OCI-LY3 (cell line): ENCODE results near the gene APOBEC3B.
"Not testable (repeated sequence)": the region's sequence is repeated elsewhere in the genome, so short reads cannot be mapped to it uniquely, and the experiment has no call there.

Experiments used
- H2AFZ ChIP-seq: fragments of 200-600, 300-600 bp; shearing (Covaris generic); 2 replicates; pipeline ENCODE4 v1.6.0; 2014; ENCODE audit warnings: antibody characterized with exemption, low read depth, low read length
- H3K27ac ChIP-seq: fragments of 200-600, 300-600 bp; sonication (generic); 2 replicates; pipeline ENCODE4 v1.5.1; 2014; ENCODE audit warnings: mild to moderate bottlenecking, low read length, moderate library complexity, mixed read lengths
- H3K27me3 ChIP-seq: fragments of 200-600, 300-600 bp; sonication (generic); 2 replicates; pipeline ENCODE4 v1.6.1; 2014; ENCODE audit warnings: low read depth, low read length, mixed read lengths
- H3K36me3 ChIP-seq: fragments of 200-600, 300-600 bp; sonication (generic); replicated peaks from 2 replicates; pipeline ENCODE3; 2014; ENCODE audit warnings: low read depth, low read length, mixed read lengths
- H3K4me1 ChIP-seq: fragments of 300-600, 200-600 bp; sonication (generic); 2 replicates; pipeline ENCODE4 v1.6.1; 2014; ENCODE audit warnings: low read length, mixed read lengths
- H3K4me2 ChIP-seq: fragments of 200-600, 300-600 bp; sonication (generic); 2 replicates; pipeline ENCODE4 v1.6.1; 2014; ENCODE audit warnings: low read length, mixed read lengths
- H3K4me3 ChIP-seq: fragments of 300-600, 200-600 bp; sonication (generic); 2 replicates; pipeline ENCODE4 v1.5.1; 2014; ENCODE audit warnings: antibody characterized with exemption, mild to moderate bottlenecking, low read length, moderate library complexity
- H3K79me2 ChIP-seq: fragments of 300-600, 200-600 bp; shearing (Covaris generic); 2 replicates; pipeline ENCODE4 v1.6.1; 2014; ENCODE audit warnings: mild to moderate bottlenecking, low read length, mixed read lengths
- H3K9ac ChIP-seq: fragments of 300-600, 200-600 bp; shearing (Covaris generic); 2 replicates; pipeline ENCODE4 v1.6.0; 2014; ENCODE audit warnings: mild to moderate bottlenecking, low read length, moderate library complexity
- H3K9me3 ChIP-seq: fragments of 200-600, 300-600 bp; shearing (Covaris generic); 2 replicates; pipeline ENCODE4 v1.6.1; 2014; ENCODE audit warnings: low read length, mixed read lengths; ENCODE audit not compliant: insufficient read depth
- H4K20me1 ChIP-seq: fragments of 200-600, 300-600 bp; sonication (generic); 2 replicates; pipeline ENCODE4 v1.6.1; 2016; ENCODE audit warnings: low read length, mixed read lengths; ENCODE audit not compliant: insufficient read depth
- CTCF ChIP-seq: fragments of 200-600, 300-600 bp; sonication (generic); IDR thresholded peaks from 2 replicates; pipeline ENCODE4 v1.5.1; 2014; ENCODE audit warnings: antibody characterized with exemption, low read length, low read depth
- EZH2phosphoT487 ChIP-seq: fragments of 200-600 bp; shearing (Covaris generic); IDR thresholded peaks from 2 replicates; pipeline ENCODE4 v1.6.1; 2018; ENCODE audit warnings: antibody characterized with exemption, mixed run types, low read depth

Gene APOBEC3B

GRCh38 chr22:38972558-38972957 is 9.6 kb upstream of the APOBEC3B start:
- peaks cover 8% of the 10 kb centered on the region; the same call in 1 of the 2 replicates for H3K27me3 ChIP-seq
- H3K4me1 ChIP-seq, result peaks cover 23% of the 10 kb centered on the region
- H3K9me3 ChIP-seq, result no peaks in the 10 kb centered on the region; the same call in 1 of the 2 replicates
- TF ChIP-seq EZH2phosphoT487, result no peak
- no peak for TF ChIP-seq CTCF
- H2AFZ ChIP-seq, result no peak overlapping the region
- no peak overlapping the region for H3K27ac ChIP-seq
- H3K9ac ChIP-seq, result no peak overlapping the region
- H3K36me3 ChIP-seq, result no peaks in the 10 kb centered on the region
- H4K20me1 ChIP-seq, result no peaks in the 10 kb centered on the region
- no peaks in the 10 kb centered on the region for H3K79me2 ChIP-seq
- H3K4me3 ChIP-seq, result no peak overlapping the region
- no peak overlapping the region for H3K4me2 ChIP-seq

- H3K4me2 ChIP-seq, result peak overlapping the region; percentile 47
Observed at GRCh38 chr22:38973289-38974169, 8.6 kb upstream of the APOBEC3B start.

GRCh38 chr22:38974170-38974825 is 7.8 kb upstream of the APOBEC3B start:
- H3K27me3 ChIP-seq, result peaks cover 5% of the 10 kb centered on the region; the same call in 1 of the 2 replicates
- no peaks in the 10 kb centered on the region for H3K36me3 ChIP-seq
- TF ChIP-seq CTCF, result no peak
- no peak for TF ChIP-seq EZH2phosphoT487
- no peaks in the 10 kb centered on the region for H4K20me1 ChIP-seq
- no peak overlapping the region for H3K4me3 ChIP-seq
- no peaks in the 10 kb centered on the region for H3K79me2 ChIP-seq
- H3K9me3 ChIP-seq, result no peaks in the 10 kb centered on the region; the same call in 1 of the 2 replicates
- H2AFZ ChIP-seq, result no peak overlapping the region
- H3K27ac ChIP-seq, result no peak overlapping the region
- H3K4me2 ChIP-seq, result no peak overlapping the region
- peaks cover 6% of the 10 kb centered on the region for H3K4me1 ChIP-seq
- H3K9ac ChIP-seq, result no peak overlapping the region

More at GRCh38 chr22:38973289-38974169, 8.6 kb upstream of the APOBEC3B start:
- Histone ChIP-seq H3K36me3 (no peaks in the 10 kb centered on the region), H3K9ac (no peak overlapping the region), H3K4me3 (no peak overlapping the region), H3K27ac (no peak overlapping the region), H3K9me3 (no peaks in the 10 kb centered on the region; the same call in 1 of the 2 replicates), H3K27me3 (peaks cover 5% of the 10 kb centered on the region; the same call in 1 of the 2 replicates), H3K79me2 (no peaks in the 10 kb centered on the region), H4K20me1 (no peaks in the 10 kb centered on the region), H3K4me1 (peaks cover 13% of the 10 kb centered on the region), H2AFZ (peak overlapping the region; percentile 61; the same call in 1 of the 2 replicates)
- TF ChIP-seq EZH2phosphoT487 (no peak), CTCF (peak; percentile 94)

GRCh38 chr22:38974826-38975175 is 7.3 kb upstream of the APOBEC3B start:
- Histone ChIP-seq H3K27ac (no peak overlapping the region), H3K4me1 (peaks cover 2% of the 10 kb centered on the region; the same call in 1 of the 2 replicates), H3K79me2 (no peaks in the 10 kb centered on the region), H3K36me3 (no peaks in the 10 kb centered on the region), H3K4me3 (no peak overlapping the region), H3K9ac (no peak overlapping the region), H3K9me3 (no peaks in the 10 kb centered on the region; the same call in 1 of the 2 replicates), H2AFZ (no peak overlapping the region), H3K27me3 (peaks cover 5% of the 10 kb centered on the region; the same call in 1 of the 2 replicates), H4K20me1 (no peaks in the 10 kb centered on the region), H3K4me2 (no peak overlapping the region)
- TF ChIP-seq CTCF (no peak), EZH2phosphoT487 (no peak)

- H3K79me2 ChIP-seq, H4K20me1 ChIP-seq, H3K4me2 ChIP-seq, H2AFZ ChIP-seq, H3K4me3 ChIP-seq, H3K27me3 ChIP-seq, H3K9me3 ChIP-seq, H3K9ac ChIP-seq, H3K36me3 ChIP-seq, H3K27ac ChIP-seq: not testable (repeated sequence)
- peaks cover 19% of the 10 kb centered on the region for H3K4me1 ChIP-seq
Observed at GRCh38 chr22:38977289-38977688, 4.9 kb upstream of the APOBEC3B start.

- H3K36me3 ChIP-seq, H3K4me2 ChIP-seq, H2AFZ ChIP-seq, H3K4me3 ChIP-seq, H3K9me3 ChIP-seq, H3K79me2 ChIP-seq, H4K20me1 ChIP-seq, H3K27me3 ChIP-seq, H3K9ac ChIP-seq, H3K27ac ChIP-seq: not testable (repeated sequence)
- H3K4me1 ChIP-seq, result peaks cover 48% of the 10 kb centered on the region
Observed at GRCh38 chr22:38980587-38980986, 1.6 kb upstream of the APOBEC3B start.
